HCT116 (cell line): ENCODE data around the gene DOK1. TPM values are rescaled to one million over a fixed set of nuclear protein-coding genes. Genes with fewer than 3 reads are reported as not detected.

Experiments
- ATAC-seq: fragments of 200-7000 bp; cut with Tn5 transposase; 2 replicates; pipeline ENCODE4 v1.9.1; 2020; ENCODE audit warnings: mild to moderate bottlenecking, moderate library complexity
- BruUV-seq: library from RNA; stranded (reverse); fragments of 400-500 nt; replicated peaks from 2 replicates; lab custom pipeline; 2021; lab: Mats Ljungman, UMichigan
- CTCF ChIA-PET: fragments of 300-600 bp; sonication (Branson Sonifier 250); formaldehyde crosslinking; loops from one replicate; lab custom pipeline; 2021; ENCODE audit warnings: antibody characterized with exemption; lab: Charles Lee
- POLR2A ChIA-PET: fragments of 300-600, 350-600 bp; sonication (Branson Sonifier 250); formaldehyde crosslinking; loops from one replicate; lab custom pipeline; 2021; ENCODE audit warnings: antibody characterized with exemption; lab: Charles Lee
- RAD21 ChIA-PET, 2 experiments: fragments of 300-600 bp; sonication (Branson Sonifier 250); formaldehyde crosslinking; loops; one replicate each; lab custom pipeline; 2023; ENCODE audit warnings: low total read pairs in 2 of 2; ENCODE audit not compliant: uncharacterized antibody in 2 of 2, unreplicated experiment in 2 of 2, low non-redundant PET in 1 of 2; lab: Charles Lee
- DNase-seq: peaks from one replicate; pipeline ENCODE4 v3.0.0-alpha.2; 2010; ENCODE audit warnings: low read depth, low spot score
- H2AFZ ChIP-seq: fragments of 200-600 bp; shearing (Covaris generic), sonication (generic); 2 replicates; pipeline ENCODE4 v1.6.1; 2017; ENCODE audit warnings: low read depth, mixed run types, mixed read lengths, antibody characterized with exemption, low read length; ENCODE audit not compliant: poor library complexity, severe bottlenecking
- H3K27ac ChIP-seq: 2 replicates; pipeline ENCODE4 v1.5.1; 2012; ENCODE audit warnings: low read depth, low read length
- H3K27me3 ChIP-seq: fragments of 200-600 bp; sonication (generic); 2 replicates; pipeline ENCODE4 v1.6.1; 2016; ENCODE audit warnings: mixed run types, low read length, mixed read lengths; ENCODE audit not compliant: insufficient read depth
- H3K36me3 ChIP-seq, 2 experiments: fragments of 200-500 bp in 1 of 2; fragments of 200-600 bp in 1 of 2; sonication (Bioruptor generic) in 1 of 2; sonication (generic) in 1 of 2; 2 replicates each; pipeline versions ENCODE4 v1.5.1 to v1.6.1; 2014 to 2016; ENCODE audit warnings: low read length in 2 of 2, inconsistent platforms in 1 of 2, mixed read lengths in 1 of 2, mixed run types in 1 of 2; ENCODE audit not compliant: insufficient read depth in 2 of 2, control insufficient read depth in 1 of 2
- H3K4me1 ChIP-seq, 2 experiments: fragments of 200-600 bp in 1 of 2; sonication (generic) in 1 of 2; 2 replicates each; pipeline versions ENCODE4 v1.5.1 to v1.6.1; 2012 to 2017; ENCODE audit warnings: low read length in 2 of 2, inconsistent platforms in 1 of 2, mild to moderate bottlenecking in 1 of 2, mixed read lengths in 1 of 2, mixed run types in 1 of 2, moderate library complexity in 1 of 2; ENCODE audit not compliant: insufficient read depth in 2 of 2, control insufficient read depth in 1 of 2
- H3K4me2 ChIP-seq: fragments of 200-600 bp; sonication (generic); 2 replicates; pipeline ENCODE4 v1.6.1; 2017; ENCODE audit warnings: mixed run types, low read length, mixed read lengths
- H3K4me3 ChIP-seq, 2 experiments: fragments of 200-600 bp in 1 of 2; sonication (generic) in 1 of 2; replicated peaks in 1 of 2; 2 replicates each; pipeline ENCODE4 v1.5.1; 2011 to 2016; ENCODE audit warnings: low read length in 2 of 2, control low read depth in 1 of 2, low read depth in 1 of 2, mild to moderate bottlenecking in 1 of 2, mixed read lengths in 1 of 2, mixed run types in 1 of 2
- H3K79me2 ChIP-seq: fragments of 200-600 bp; sonication (generic); 2 replicates; pipeline ENCODE4 v1.6.1; 2017; ENCODE audit warnings: mild to moderate bottlenecking, mixed run types, low read length, moderate library complexity, mixed read lengths; ENCODE audit not compliant: insufficient read depth
- H3K9ac ChIP-seq: fragments of 200-600 bp; sonication (generic); 2 replicates; pipeline ENCODE4 v1.6.1; 2016; ENCODE audit warnings: low read length, mixed read lengths
- H3K9me2 ChIP-seq: fragments of 200-600 bp; sonication (generic), shearing (Covaris generic); 2 replicates; pipeline ENCODE4 v1.6.1; 2017; ENCODE audit warnings: mixed run types, mild to moderate bottlenecking, moderate library complexity; ENCODE audit not compliant: insufficient read depth
- H3K9me3 ChIP-seq, 2 experiments: fragments of 200-500 bp in 1 of 2; fragments of 200-600 bp in 1 of 2; sonication (Bioruptor generic) in 1 of 2; sonication (generic) in 1 of 2; 2 replicates each; pipeline ENCODE4 v1.6.1; 2014 to 2017; ENCODE audit warnings: low read length in 2 of 2, mixed read lengths in 2 of 2, inconsistent platforms in 1 of 2, low read depth in 1 of 2, mild to moderate bottlenecking in 1 of 2, mixed run types in 1 of 2, moderate library complexity in 1 of 2; ENCODE audit not compliant: control insufficient read depth in 1 of 2, insufficient read depth in 1 of 2
- H4K20me1 ChIP-seq: fragments of 200-600 bp; sonication (generic), shearing (Covaris generic); 2 replicates; pipeline ENCODE4 v1.6.1; 2017; ENCODE audit warnings: mixed run types, mild to moderate bottlenecking, moderate library complexity; ENCODE audit not compliant: insufficient read depth
- CBX3 ChIP-seq: IDR thresholded peaks from 2 replicates; pipeline ENCODE4 v1.6.1; 2012; ENCODE audit warnings: low read depth
- EZH2phosphoT487 ChIP-seq: fragments of 200-600 bp; IDR thresholded peaks from 2 replicates; pipeline ENCODE4 v1.6.1; 2018; ENCODE audit warnings: antibody characterized with exemption, borderline replicate concordance
- FOSL1 ChIP-seq: IDR thresholded peaks from 2 replicates; pipeline ENCODE4 v1.6.1; 2012; ENCODE audit warnings: low read depth
- POLR2A ChIP-seq: IDR thresholded peaks from 2 replicates; pipeline ENCODE4 v1.7.0; 2011; ENCODE audit warnings: borderline replicate concordance; ENCODE audit not compliant: insufficient read depth, insufficient read length; ENCODE audit errors: extremely low read depth
- POLR2AphosphoS5 ChIP-seq: IDR thresholded peaks from 2 replicates; pipeline ENCODE4 v1.6.1; 2011; ENCODE audit warnings: mild to moderate bottlenecking, low read depth, low read length, moderate library complexity
- SRF ChIP-seq: IDR thresholded peaks from 2 replicates; pipeline ENCODE4 v1.6.1; 2012; ENCODE audit warnings: low read depth
- TCF7L2 ChIP-seq: IDR thresholded peaks from 2 replicates; pipeline ENCODE4 v1.7.0; 2011; ENCODE audit warnings: borderline replicate concordance, inconsistent platforms; ENCODE audit not compliant: insufficient read depth, insufficient read length; ENCODE audit errors: extremely low read depth
- YY1 ChIP-seq: IDR thresholded peaks from 2 replicates; pipeline ENCODE4 v1.6.1; 2011; ENCODE audit warnings: low read length, low read depth, moderate library complexity, mild to moderate bottlenecking; ENCODE audit not compliant: insufficient replicate concordance; ENCODE audit errors: extremely low read depth
- ZFX ChIP-seq: fragments of 450-650 bp; IDR thresholded peaks from 2 replicates; pipeline ENCODE4 v1.6.1; 2017
- intact Hi-C: fragments of 100-400 bp; cut with micrococcal nuclease; formaldehyde crosslinking; loops from 2 replicates; pipeline ENCODE4 v1.10.0; 2022
- total RNA-seq: library from RNA; stranded (reverse); gene quantifications from one replicate; pipeline ENCODE4 v1.2.1, GENCODE V29; 2021; ENCODE audit not compliant: unreplicated experiment
- TF ChIP-seq, protein P1 (sequence below): IDR thresholded peaks from 2 replicates; pipeline ENCODE4 v1.6.1; 2012

The DOK1 gene
- total RNA-seq, 1 experiment from 2014 or later, result 18.8 TPM

DNA sequence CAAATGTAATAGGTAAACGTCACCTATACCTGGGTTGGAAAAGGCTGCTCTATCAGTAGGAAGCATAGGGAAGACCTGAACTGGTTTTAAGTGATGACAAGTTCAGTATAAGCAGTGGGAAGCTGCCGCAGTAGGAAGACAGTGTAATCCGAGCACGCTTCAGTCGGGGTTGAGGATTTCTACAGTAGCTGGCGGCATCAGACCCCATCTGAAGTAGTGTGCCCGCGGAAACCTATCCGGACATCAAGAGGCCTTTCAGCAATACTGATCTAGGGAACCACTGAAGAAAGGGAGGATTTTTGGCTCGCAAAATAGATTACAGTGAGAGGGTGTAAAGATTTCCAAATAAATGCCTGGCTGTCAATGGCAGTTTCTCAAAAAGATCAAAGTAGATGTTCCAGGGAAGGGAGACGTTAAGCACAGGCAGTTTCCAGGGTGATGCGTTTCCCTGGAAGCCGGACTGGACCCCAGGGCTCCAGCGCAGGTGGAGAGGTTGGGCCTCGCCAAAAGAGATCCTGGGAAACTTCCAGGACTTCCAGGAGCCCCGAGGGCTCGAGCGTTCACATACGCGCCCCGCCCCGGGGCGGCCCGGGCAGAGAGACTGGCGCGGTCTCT lies 6.1 kb upstream of the DOK1 start:
- Histone ChIP-seq H3K27ac (peak overlapping the region; percentile 90), H3K36me3 (no peaks in the 10 kb centered on the region), H3K4me3 (peak overlapping the region; percentile 34 to 75), H3K9ac (peak overlapping the region; percentile 88), H3K9me2 (no peaks in the 10 kb centered on the region), H2AFZ (no peak overlapping the region), H3K4me1 (peaks cover 12 to 32% of the 10 kb centered on the region in 2 experiments; a peak in 3 of 4 replicates), H3K4me2 (peak overlapping the region; percentile 87), H3K9me3 (no peaks in the 10 kb centered on the region), H4K20me1 (no peaks in the 10 kb centered on the region), H3K27me3 (no peaks in the 10 kb centered on the region), H3K79me2 (peaks cover 16% of the 10 kb centered on the region; the same call in 1 of the 2 replicates)
- ChIA-PET CTCF (no interaction called here), POLR2A (no interaction called here), RAD21 (no interaction called here)
- intact Hi-C loops, result no loop called here
- ATAC-seq, result no peak
- TF ChIP-seq TCF7L2, result peak; percentile 37
- TF ChIP-seq POLR2A, result peak; percentile 11
- TF ChIP-seq EZH2phosphoT487, result no peak
- BruUV-seq, result TSS peak; percentile 46
- no peak for DNase-seq

- Histone ChIP-seq H3K4me1 (peaks cover 14 to 39% of the 10 kb centered on the region in 2 experiments; a peak in 3 of 4 replicates), H3K4me3 (peak overlapping the region; percentile 74 to 75), H4K20me1 (no peaks in the 10 kb centered on the region), H3K79me2 (peaks cover 16% of the 10 kb centered on the region; the same call in 1 of the 2 replicates), H3K27me3 (no peaks in the 10 kb centered on the region), H3K36me3 (no peaks in the 10 kb centered on the region), H3K27ac (peak overlapping the region; percentile 90), H2AFZ (no peak overlapping the region), H3K4me2 (peak overlapping the region; percentile 87), H3K9me3 (no peaks in the 10 kb centered on the region), H3K9ac (peak overlapping the region; percentile 88), H3K9me2 (no peaks in the 10 kb centered on the region)
- POLR2A ChIA-PET, result no interaction called here
- BruUV-seq, result TSS peak; percentile 65
- DNase-seq, result no peak
- intact Hi-C loops, result no loop called here
- TF ChIP-seq FOSL1 (no peak), TCF7L2 (peak; percentile 90), CBX3 (no peak), SRF (no peak), POLR2AphosphoS5 (peak; percentile 83), ZFX (peak; percentile 80), YY1 (peak; percentile 38), POLR2A (peak; percentile 17)
- TF ChIP-seq, protein P1, sequence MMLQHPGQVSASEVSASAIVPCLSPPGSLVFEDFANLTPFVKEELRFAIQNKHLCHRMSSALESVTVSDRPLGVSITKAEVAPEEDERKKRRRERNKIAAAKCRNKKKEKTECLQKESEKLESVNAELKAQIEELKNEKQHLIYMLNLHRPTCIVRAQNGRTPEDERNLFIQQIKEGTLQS, result no peak
- ATAC-seq, result peak; percentile 80
- CTCF ChIA-PET, result no interaction called here
- RAD21 ChIA-PET, result no interaction called here
Measured at GRCh38 chr2:74548900-74549826, 5.4 kb upstream of the DOK1 start.
